SK-N-SH (cell line): Measurements from ENCODE around the gene CLASP1.

Source experiments
- CTCF ChIP-seq: fragments of 200-600 bp; sonication (generic); IDR thresholded peaks from 2 replicates; pipeline ENCODE4 v1.6.1; 2017; ENCODE audit warnings: antibody characterized with exemption, mild to moderate bottlenecking, moderate library complexity
- EP300 ChIP-seq, 2 experiments: IDR thresholded peaks; 2 replicates each; pipeline versions ENCODE4 v1.4.0 to v1.6.1; 2012; ENCODE audit warnings: borderline replicate concordance in 1 of 2, low read depth in 1 of 2, low read length in 1 of 2
- RAD21 ChIP-seq: IDR thresholded peaks from 2 replicates; pipeline ENCODE4 v1.6.1; 2012; ENCODE audit warnings: mild to moderate bottlenecking, low read length
- TAF1 ChIP-seq: IDR thresholded peaks from 2 replicates; pipeline ENCODE4 v1.6.1; 2012; ENCODE audit warnings: low read depth, mild to moderate bottlenecking, low read length, moderate library complexity, borderline replicate concordance

GRCh38 chr2:121611730-121612705 lies 37.2 kb downstream of the CLASP1 start:
- TF ChIP-seq TAF1 = no peak
- TF ChIP-seq CTCF = no peak
- no peak for TF ChIP-seq EP300 (IDR thresholded peaks at IDR 0.05; ENCODE audit: borderline replicate concordance in 1 of 2, low read depth in 1 of 2, low read length in 1 of 2)
- no peak for TF ChIP-seq RAD21
